ENCODE results near the gene TPCN1.

The TPCN1 gene

GRCh38 chr12:113185180-113186032 is 35.9 kb upstream of the TPCN1 start, which contains the start of the genes DDX54 and RITA1 (continued):
- no peak for TF ChIP-seq ZNF133 (tag by site-specific recombination; IDR thresholded peaks at IDR 0.05)
- TF ChIP-seq ZNF585B (tag by site-specific recombination; IDR thresholded peaks at IDR 0.05): no peak
- TF ChIP-seq ZNF221 (tag by site-specific recombination; IDR thresholded peaks at IDR 0.05; ENCODE audit: borderline replicate concordance): no peak
- no peak for TF ChIP-seq ATF2 (tag by site-specific recombination; IDR thresholded peaks at IDR 0.05; ENCODE audit: low read depth)
- no peak for TF ChIP-seq ZNF621 (tag by site-specific recombination; IDR thresholded peaks at IDR 0.05)
- TF ChIP-seq ZNF571 (tag by site-specific recombination; IDR thresholded peaks at IDR 0.05): no peak
- no peak for TF ChIP-seq ZNF473 (tag by site-specific recombination; IDR thresholded peaks at IDR 0.05)
- TF ChIP-seq ZFP37 (tag by site-specific recombination; IDR thresholded peaks at IDR 0.05): peak; percentile 83; the same call in 1 of the 2 replicates
- TF ChIP-seq KLF7 (tag by site-specific recombination; IDR thresholded peaks at IDR 0.05; ENCODE audit: borderline replicate concordance): peak; percentile 93
- no peak for TF ChIP-seq GFI1B (tag by site-specific recombination; IDR thresholded peaks at IDR 0.05)
- no peak for TF ChIP-seq MEIS1 (CRISPR knock-in tag; IDR thresholded peaks at IDR 0.05; ENCODE audit: borderline replicate concordance)
- TF ChIP-seq MYNN (tag by site-specific recombination; IDR thresholded peaks at IDR 0.05; ENCODE audit: borderline replicate concordance): 0 out of 2 replicates have a peak, but pooled peaks have one; percentile 14
- no peak for TF ChIP-seq ZNF155 (tag by site-specific recombination; IDR thresholded peaks at IDR 0.05)
- TF ChIP-seq BCL11B (tag by site-specific recombination; IDR thresholded peaks at IDR 0.05; ENCODE audit: low read depth): peak; percentile 83; the same call in 1 of the 2 replicates
- TF ChIP-seq ZNF16 (tag by site-specific recombination; IDR thresholded peaks at IDR 0.05; ENCODE audit: low read depth): 0 out of 2 replicates have a peak, but pooled peaks have one; percentile 30
- peak; percentile 72 for TF ChIP-seq ZBTB8A (tag by site-specific recombination; IDR thresholded peaks at IDR 0.05)
- TF ChIP-seq ZNF423 (tag by site-specific recombination; IDR thresholded peaks at IDR 0.05): peak; percentile 81
- TF ChIP-seq YY2 (tag by site-specific recombination; IDR thresholded peaks at IDR 0.05): peak; percentile 95
- TF ChIP-seq ZNF837 (tag by site-specific recombination; IDR thresholded peaks at IDR 0.05): 0 out of 2 replicates have a peak, but pooled peaks have one; percentile 35
- TF ChIP-seq KLF9 (tag by site-specific recombination; IDR thresholded peaks at IDR 0.05; ENCODE audit: low read depth): peak; percentile 99
- no peak for TF ChIP-seq ZNF280D (tag by site-specific recombination; IDR thresholded peaks at IDR 0.05)
- TF ChIP-seq ZNF112 (tag by site-specific recombination; IDR thresholded peaks at IDR 0.05): no peak
- TF ChIP-seq ZNF785 (tag by site-specific recombination; IDR thresholded peaks at IDR 0.05): no peak
- TF ChIP-seq PRDM10 (tag by site-specific recombination; IDR thresholded peaks at IDR 0.05): peak; percentile 100
- peak; percentile 85 for TF ChIP-seq KLF17 (tag by site-specific recombination; IDR thresholded peaks at IDR 0.05)
- TF ChIP-seq ZNF600 (tag by site-specific recombination; IDR thresholded peaks at IDR 0.05): peak; percentile 75

All from HEK293 (cell line).